ENCODE data around the gene MARK3.

Gene MARK3

GRCh38 chr14:103489621-103490020 lies 104.4 kb downstream of the MARK3 start:
- no peak for TF ChIP-seq CTCF (IDR thresholded peaks at IDR 0.05)

- TF ChIP-seq CTCF (IDR thresholded peaks at IDR 0.05), result no peak
Observed at GRCh38 chr14:103491691-103492090, 106.5 kb downstream of the MARK3 start.

- no peak for TF ChIP-seq CTCF (IDR thresholded peaks at IDR 0.05)
Observed at GRCh38 chr14:103492156-103492925, 107.1 kb downstream of the MARK3 start.

GRCh38 chr14:103495854-103496253 lies 110.6 kb downstream of the MARK3 start:
- no peak for TF ChIP-seq CTCF (IDR thresholded peaks at IDR 0.05)

- no peak for TF ChIP-seq CTCF (IDR thresholded peaks at IDR 0.05)
Observed at GRCh38 chr14:103496776-103497175, 111.6 kb downstream of the MARK3 start.

GRCh38 chr14:103499709-103500108 lies 114.5 kb downstream of the MARK3 start:
- TF ChIP-seq CTCF (IDR thresholded peaks at IDR 0.05), result no peak

GRCh38 chr14:103500148-103500990 lies 115.2 kb downstream of the MARK3 start:
- peak; percentile 96 for TF ChIP-seq CTCF (IDR thresholded peaks at IDR 0.05)

Measured in LNCAP (cell line).